ENCODE results near the gene ABCC11. TPM values are rescaled to one million over a fixed set of nuclear protein-coding genes. Genes with fewer than 3 reads are reported as not detected.

Gene ABCC11
- total and polyA plus RNA-seq, 12 donors = 0.01 to 0.61 (median 0.24) TPM; not detected in 5

GRCh38 chr16:48180868-48181480 is 66.4 kb downstream of the ABCC11 start:
- no peak for ATAC-seq
- H3K9me3 ChIP-seq = no peaks in the 10 kb centered on the region
- H3K27me3 ChIP-seq = peaks cover 0 to 8% (median 0%) of the 10 kb centered on the region in 7 donors
- 87 to 91% methylated on average over 9 of the region's 9 CpGs for WGBS, 2 donors
- no peak for TF ChIP-seq CTCF (IDR thresholded peaks at IDR 0.05)
- DNase-seq = no peak
- no peak overlapping the region for H3K27ac ChIP-seq
- H3K36me3 ChIP-seq = no peaks in the 10 kb centered on the region
- no peaks in the 10 kb centered on the region for H3K4me1 ChIP-seq
- no peak overlapping the region for H3K4me3 ChIP-seq
- intact Hi-C loops (cut with DNase I) = no loop called here

- intact Hi-C loops (cut with DNase I) = loop anchor here in 1 of 10 donors (10.0 kb wide), 1 partner anchor 1142 kb away; no protein-coding TSS in a partner anchor
- peaks cover 0 to 18% (median 0%) of the 10 kb centered on the region in 7 donors for H3K27me3 ChIP-seq
- no peak for TF ChIP-seq CTCF (IDR thresholded peaks at IDR 0.05)
- no peak overlapping the region for H3K4me3 ChIP-seq
- DNase-seq = no peak
- H3K4me1 ChIP-seq = no peaks in the 10 kb centered on the region
- 86 to 87% methylated on average over 20 of the region's 20 CpGs for WGBS, 2 donors
- no peaks in the 10 kb centered on the region for H3K36me3 ChIP-seq
- no peak for ATAC-seq
- H3K9me3 ChIP-seq = no peaks in the 10 kb centered on the region
- no peak overlapping the region for H3K27ac ChIP-seq
Measured at GRCh38 chr16:48176635-48177408, 70.5 kb downstream of the ABCC11 start.

GRCh38 chr16:48173889-48174288 is 73.5 kb downstream of the ABCC11 start:
- no peak overlapping the region for H3K27ac ChIP-seq
- DNase-seq (no peak), ATAC-seq (no peak)
- H3K27me3 ChIP-seq = peaks cover 0 to 18% (median 0%) of the 10 kb centered on the region in 7 donors
- no peaks in the 10 kb centered on the region for H3K36me3 ChIP-seq
- H3K4me1 ChIP-seq = no peaks in the 10 kb centered on the region
- 31 to 82% methylated on average over 1 of the region's 1 CpG for WGBS, 2 donors
- no peak for TF ChIP-seq CTCF (IDR thresholded peaks at IDR 0.05)
- H3K9me3 ChIP-seq = no peaks in the 10 kb centered on the region
- intact Hi-C loops (cut with DNase I) = loop anchor here in 1 of 10 donors (10.0 kb wide), 1 partner anchor 1139 kb away; no protein-coding TSS in a partner anchor
- H3K4me3 ChIP-seq = no peak overlapping the region

GRCh38 chr16:48172682-48173081 is 74.7 kb downstream of the ABCC11 start:
- DNase-seq = no peak
- no peak for TF ChIP-seq CTCF (IDR thresholded peaks at IDR 0.05)
- Histone ChIP-seq H3K4me1 (peaks cover 0 to 7% (median 0%) of the 10 kb centered on the region in 9 donors), H3K36me3 (no peaks in the 10 kb centered on the region), H3K4me3 (no peak overlapping the region), H3K9me3 (no peaks in the 10 kb centered on the region), H3K27me3 (peaks cover 0 to 18% (median 0%) of the 10 kb centered on the region in 7 donors), H3K27ac (no peak overlapping the region)
- no peak for ATAC-seq
- whole genome bisulfite sequencing, 2 donors = 68 to 78% methylated on average over 1 of the region's 1 CpG
- intact Hi-C loops (cut with DNase I) = loop anchor here in 1 of 10 donors (10.0 kb wide), 1 partner anchor 1138 kb away; no protein-coding TSS in a partner anchor
